ENCODE data around the gene ABHD12. TPM values are rescaled to one million over a fixed set of nuclear protein-coding genes. Genes with fewer than 3 reads are reported as not detected.
"Not testable (repeated sequence)": the region's sequence is repeated elsewhere in the genome, so short reads cannot be mapped to it uniquely, and the experiment has no call there.

The ABHD12 gene
- total and polyA plus RNA-seq, 8 donors, result 44.4 to 73.0 (median 57.5) TPM

- WGBS, 2 donors, result 91 to 95% methylated on average over 11 of the region's 11 CpGs
- intact Hi-C loops (cut with DNase I), result loop anchor here in 1 of 3 donors (10.0 kb wide), 1 partner anchor 102 kb away; no protein-coding TSS in a partner anchor
- DNase-seq (peak in 1 of 6 donors; percentile 7), ATAC-seq (no peak), FAIRE-seq (no peak)
- no peaks in the 10 kb centered on the region for H3K27me3 ChIP-seq
- H3K36me3 ChIP-seq, result peaks cover 0 to 22% (median 0%) of the 10 kb centered on the region in 3 donors
- H3K4me1 ChIP-seq, result no peaks in the 10 kb centered on the region
- no peaks in the 10 kb centered on the region for H3K9me3 ChIP-seq
- no peak overlapping the region for H3K4me3 ChIP-seq
- no peak overlapping the region for H3K27ac ChIP-seq
- no peak for TF ChIP-seq CTCF (IDR thresholded peaks at IDR 0.05)
Measured at GRCh38 chr20:25316506-25317190, 74.0 kb downstream of the ABHD12 start.

- no peak for FAIRE-seq
- 88% methylated on average over 8 of the region's 8 CpGs for WGBS, 2 donors
- peak in 2 of 6 donors; percentile 10 to 20 for DNase-seq
- ATAC-seq, result no peak
- Histone ChIP-seq H3K4me1 (peaks cover 0 to 5% (median 0%) of the 10 kb centered on the region in 3 donors), H3K9me3 (no peaks in the 10 kb centered on the region), H3K4me3 (no peak overlapping the region), H3K27ac (no peak overlapping the region), H3K36me3 (peaks cover 0 to 15% (median 0%) of the 10 kb centered on the region in 3 donors), H3K27me3 (no peaks in the 10 kb centered on the region)
- no peak for TF ChIP-seq CTCF (IDR thresholded peaks at IDR 0.05)
- intact Hi-C loops (cut with DNase I), result loop anchor here in 1 of 3 donors (10.0 kb wide), 1 partner anchor 101 kb away; no protein-coding TSS in a partner anchor
Measured at GRCh38 chr20:25315418-25316210, 75.0 kb downstream of the ABHD12 start.

- WGBS, 2 donors, result 87 to 89% methylated on average over 17 of the region's 17 CpGs
- ATAC-seq, result no peak
- Histone ChIP-seq H3K9me3 (no peaks in the 10 kb centered on the region), H3K36me3 (peaks cover 0 to 7% (median 0%) of the 10 kb centered on the region in 3 donors), H3K4me3 (no peak overlapping the region), H3K27ac (no peak overlapping the region), H3K27me3 (no peaks in the 10 kb centered on the region), H3K4me1 (peaks cover 0 to 9% (median 0%) of the 10 kb centered on the region in 3 donors)
- no peak for TF ChIP-seq CTCF (IDR thresholded peaks at IDR 0.05)
- FAIRE-seq, result no peak
- intact Hi-C loops (cut with DNase I), result loop anchor here in 1 of 3 donors (10.0 kb wide), 1 partner anchor 100 kb away; no protein-coding TSS in a partner anchor
- peak in 2 of 6 donors; percentile 7 to 44 for DNase-seq
Measured at GRCh38 chr20:25314497-25315417, 75.9 kb downstream of the ABHD12 start.

GRCh38 chr20:25313593-25313992 lies 77.0 kb downstream of the ABHD12 start:
- peaks cover 0 to 9% (median 0%) of the 10 kb centered on the region in 3 donors for H3K4me1 ChIP-seq
- H3K4me3 ChIP-seq, result no peak overlapping the region
- peaks cover 0 to 9% (median 0%) of the 10 kb centered on the region in 3 donors for H3K36me3 ChIP-seq
- ATAC-seq (no peak), DNase-seq (no peak), FAIRE-seq (no peak)
- no peaks in the 10 kb centered on the region for H3K9me3 ChIP-seq
- TF ChIP-seq CTCF (IDR thresholded peaks at IDR 0.05), result no peak
- H3K27me3 ChIP-seq, result no peaks in the 10 kb centered on the region
- WGBS, 2 donors, result 89 to 98% methylated on average over 2 of the region's 2 CpGs
- intact Hi-C loops (cut with DNase I), result loop anchor here in 1 of 3 donors (10.0 kb wide), 1 partner anchor 99 kb away; no protein-coding TSS in a partner anchor
- H3K27ac ChIP-seq, result no peak overlapping the region

- not testable (repeated sequence) for H3K27me3 ChIP-seq, ATAC-seq, H3K4me3 ChIP-seq, H3K4me1 ChIP-seq, FAIRE-seq, H3K9me3 ChIP-seq, H3K27ac ChIP-seq
- WGBS, 2 donors, result 94 to 95% methylated on average over 26 to 32 of the region's 33 CpGs
- DNase-seq, result peak in 2 of 6 donors; percentile 41 to 50
- H3K36me3 ChIP-seq, result peaks cover 0 to 18% (median 0%) of the 10 kb centered on the region in 3 donors
- intact Hi-C loops (cut with DNase I), result loop anchor here in 1 of 3 donors (10.0 kb wide), 1 partner anchor 98 kb away; no protein-coding TSS in a partner anchor
Measured at GRCh38 chr20:25312716-25313115, 77.9 kb downstream of the ABHD12 start.

All from pancreas (tissue), 10 donors.